Activated CD4-positive, CD25-positive, alpha-beta regulatory T cell treated with anti-CD3 and anti-CD28 coated beads, Interleukin-2, amount 50 U/mL, for 24 hours (primary cell): ENCODE results near the gene SPACA5.
"Not testable (repeated sequence)": the region's sequence is repeated elsewhere in the genome, so short reads cannot be mapped to it uniquely, and the experiment has no call there.

ENCODE experiments used
- ATAC-seq, 2 donors: fragments of 150-1000 bp; cut with Tn5 transposase; one replicate each; pipeline ENCODE4 v1.10.0; 2021; ENCODE audit warnings: mild to moderate bottlenecking in 1 of 2, moderate library complexity in 1 of 2

Gene SPACA5

DNA sequence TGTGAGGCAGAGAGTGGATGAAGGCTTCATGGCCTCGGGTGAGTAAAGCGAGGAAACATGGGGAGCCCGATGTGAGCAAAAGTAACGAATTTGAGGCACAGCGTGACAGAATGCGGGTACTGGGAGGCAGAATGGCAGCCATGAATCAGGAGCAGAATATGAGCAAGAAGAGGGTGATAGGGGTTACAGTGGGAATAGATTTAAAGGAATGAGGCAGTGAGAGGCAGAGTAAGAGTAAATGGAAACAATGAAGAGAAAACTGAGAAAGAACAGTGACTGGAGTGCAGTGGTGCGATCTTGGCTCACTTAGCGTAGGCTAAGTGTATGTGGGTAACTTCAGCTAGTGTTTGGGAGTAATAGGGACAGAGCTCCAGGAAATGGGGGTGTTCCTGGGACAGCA lies at the start of gene SPACA5:
Gene SPACA5, plus strand, starts transcription at position 301 of the 400 bp plus-strand sequence. CDS start 815 bp downstream, outside the sequence.
- ATAC-seq = not testable (repeated sequence)

DNA sequence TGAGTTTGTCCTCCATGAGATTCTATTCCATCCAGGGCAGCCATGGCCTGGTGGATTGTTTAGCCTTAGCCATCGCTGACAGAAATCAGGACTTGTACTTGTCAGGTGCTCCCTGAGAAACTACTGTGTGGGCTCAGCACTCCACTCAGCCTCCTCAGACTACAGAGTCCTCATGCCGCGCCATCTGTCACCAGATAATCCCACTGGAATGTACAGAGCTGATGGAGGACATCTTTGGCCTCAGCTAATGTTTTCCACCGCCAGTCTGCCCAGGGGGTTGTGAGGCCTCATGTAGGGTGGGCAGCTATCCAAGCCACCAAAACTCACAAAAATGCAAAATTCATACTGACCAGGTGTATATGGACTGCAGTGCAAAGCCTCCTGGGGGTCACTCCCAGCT lies 48.6 kb upstream of the SPACA5 start:
- not testable (repeated sequence) for ATAC-seq

DNA sequence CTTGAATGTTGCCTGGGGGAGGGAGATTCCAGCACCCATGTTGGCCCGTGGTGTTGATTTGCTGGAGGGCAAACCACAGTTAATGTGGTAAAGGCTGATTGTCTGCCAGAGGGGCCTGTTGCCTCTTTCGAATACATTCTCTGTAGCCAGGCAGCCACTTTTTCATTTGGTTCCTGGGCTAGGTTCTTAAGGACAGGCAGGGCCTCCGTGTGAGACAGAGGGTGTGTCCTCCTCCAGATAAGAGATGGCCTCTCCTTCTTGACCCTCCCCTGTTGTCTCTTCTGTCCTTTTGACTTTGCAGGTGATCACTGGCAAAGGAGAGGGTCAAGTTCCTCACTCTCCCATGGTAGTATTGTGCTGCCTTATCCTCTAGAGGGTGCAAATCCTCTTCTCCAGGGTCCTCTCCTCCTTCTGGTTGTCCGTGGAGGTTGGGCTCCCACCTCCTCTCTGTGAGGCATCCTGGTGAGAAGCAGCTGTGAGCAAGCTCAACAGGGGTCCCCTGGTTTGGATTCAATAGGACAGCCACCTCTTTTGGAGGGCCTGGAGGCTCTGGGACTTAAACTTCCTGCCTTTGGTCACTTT lies 47.9 kb upstream of the SPACA5 start:
- peak in 1 of 2 donors; percentile 59 for ATAC-seq

DNA sequence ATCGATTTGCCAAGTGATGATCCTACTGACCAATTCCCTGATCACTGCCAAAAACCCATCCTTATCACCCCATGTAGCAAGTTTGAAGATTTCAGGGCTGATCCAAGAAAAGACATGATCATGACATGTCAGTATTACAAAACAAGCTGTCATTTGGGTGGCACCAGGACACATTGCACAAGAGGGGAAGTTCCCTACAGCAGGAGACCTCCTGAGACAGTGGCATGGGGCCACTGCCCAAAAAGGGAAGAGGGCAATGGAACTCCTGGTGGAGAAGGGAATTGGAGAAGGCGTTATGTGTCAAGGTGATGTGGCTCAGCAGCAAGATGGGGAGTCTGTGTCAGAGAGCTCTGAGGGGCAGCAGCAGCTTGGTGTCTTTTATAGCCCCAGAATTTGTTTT lies 46.4 kb upstream of the SPACA5 start:
- ATAC-seq = no peak

DNA sequence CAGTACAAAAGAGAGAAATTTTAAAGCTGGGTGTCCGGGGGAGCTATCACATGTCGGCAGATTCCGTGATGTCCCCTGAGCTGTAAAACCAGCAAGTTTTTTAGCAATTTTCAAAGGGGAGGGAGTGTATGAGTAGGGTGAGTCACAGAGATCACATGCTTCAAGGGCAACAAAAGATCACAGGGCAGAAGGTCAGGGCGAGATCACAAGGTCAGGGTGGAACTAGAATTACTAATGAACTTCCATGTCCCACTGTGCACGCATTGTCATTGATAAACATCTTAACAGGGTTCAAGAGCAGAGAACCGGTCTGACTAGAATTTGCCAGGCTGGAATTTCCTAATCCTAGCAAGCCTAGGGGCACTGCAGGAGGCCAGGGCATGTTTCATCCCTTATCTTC lies 45.0 kb upstream of the SPACA5 start:
- ATAC-seq = not testable (repeated sequence)

DNA sequence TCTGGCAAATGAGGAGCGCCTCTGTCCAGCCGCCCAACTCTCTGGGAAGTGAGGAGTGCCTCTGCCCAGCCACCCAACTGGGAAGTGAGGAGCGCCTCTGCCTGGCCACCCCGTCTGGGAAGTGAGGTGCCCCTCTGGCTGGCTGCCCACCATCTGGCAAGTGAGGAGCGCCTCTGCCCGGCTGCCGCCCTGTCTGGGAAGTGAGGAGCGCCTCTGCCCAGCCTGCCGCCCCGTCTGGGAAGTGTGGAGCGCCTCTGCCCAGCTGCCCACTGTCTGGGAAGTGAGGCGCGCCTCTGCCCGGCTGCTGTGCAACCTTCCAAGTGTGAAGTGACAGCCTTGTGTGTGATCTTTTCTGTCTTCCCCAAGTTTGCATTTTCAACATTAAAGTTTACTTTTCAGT lies 41.3 kb upstream of the SPACA5 start:
- not testable (repeated sequence) for ATAC-seq

DNA sequence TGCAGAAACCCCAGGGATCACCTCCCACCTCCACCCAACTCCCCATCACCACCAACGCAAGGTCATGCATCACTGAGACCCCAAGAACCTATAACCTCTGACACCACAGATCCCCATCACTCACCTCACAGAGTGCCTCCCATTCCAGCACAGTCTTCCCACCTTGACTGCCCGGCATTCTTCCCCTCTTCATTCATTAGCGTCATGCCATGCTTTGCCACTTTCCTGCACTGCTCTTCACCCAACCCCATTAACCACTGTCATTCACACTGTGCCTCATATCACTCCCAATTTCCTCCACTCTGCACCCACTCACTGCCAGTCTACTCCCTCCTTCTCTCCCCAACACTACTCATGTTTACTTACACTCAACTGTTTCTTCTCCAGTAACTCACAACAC lies 33.6 kb upstream of the SPACA5 start:
- ATAC-seq = no peak

DNA sequence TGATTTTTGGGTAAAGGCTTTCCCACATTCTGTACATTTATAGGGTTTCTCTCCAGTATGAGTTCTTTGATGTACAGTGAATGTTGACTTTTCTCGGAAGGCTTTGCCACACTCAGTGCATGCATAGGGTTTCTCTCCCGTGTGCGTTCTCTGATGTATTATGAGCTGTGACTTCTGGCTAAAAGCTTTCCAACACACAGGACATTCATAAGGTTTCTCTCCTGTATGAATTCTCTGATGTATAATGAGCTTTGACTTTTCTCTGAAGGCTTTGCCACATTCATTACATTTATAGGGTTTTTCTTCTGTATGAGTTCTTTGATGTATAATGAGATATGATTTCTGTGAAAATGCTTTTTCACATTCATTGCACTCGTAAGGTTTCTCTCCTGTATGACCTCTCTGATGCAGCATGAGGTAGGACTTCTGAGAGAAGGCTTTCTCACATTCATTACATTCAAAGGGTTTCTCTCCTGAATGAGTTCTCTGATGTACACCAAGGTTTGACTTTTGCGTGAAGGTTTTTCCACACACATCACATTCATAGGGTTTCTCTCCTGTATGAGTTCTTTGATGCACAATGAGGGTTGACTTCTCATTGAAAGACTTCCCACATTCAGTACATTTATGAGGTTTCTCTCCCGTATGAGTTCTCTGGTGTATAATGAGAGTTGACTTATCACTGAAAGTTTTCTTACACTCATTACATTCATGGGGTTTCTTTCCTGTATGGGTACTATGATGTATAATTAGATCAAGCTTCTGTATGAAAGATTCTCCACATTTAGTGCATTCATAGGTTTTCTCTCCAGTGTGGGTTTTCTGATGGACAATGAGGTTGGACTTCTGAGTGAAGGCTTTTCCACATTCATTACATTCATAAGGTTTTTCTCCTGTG lies 30.3 kb upstream of the SPACA5 start:
- no peak for ATAC-seq

DNA sequence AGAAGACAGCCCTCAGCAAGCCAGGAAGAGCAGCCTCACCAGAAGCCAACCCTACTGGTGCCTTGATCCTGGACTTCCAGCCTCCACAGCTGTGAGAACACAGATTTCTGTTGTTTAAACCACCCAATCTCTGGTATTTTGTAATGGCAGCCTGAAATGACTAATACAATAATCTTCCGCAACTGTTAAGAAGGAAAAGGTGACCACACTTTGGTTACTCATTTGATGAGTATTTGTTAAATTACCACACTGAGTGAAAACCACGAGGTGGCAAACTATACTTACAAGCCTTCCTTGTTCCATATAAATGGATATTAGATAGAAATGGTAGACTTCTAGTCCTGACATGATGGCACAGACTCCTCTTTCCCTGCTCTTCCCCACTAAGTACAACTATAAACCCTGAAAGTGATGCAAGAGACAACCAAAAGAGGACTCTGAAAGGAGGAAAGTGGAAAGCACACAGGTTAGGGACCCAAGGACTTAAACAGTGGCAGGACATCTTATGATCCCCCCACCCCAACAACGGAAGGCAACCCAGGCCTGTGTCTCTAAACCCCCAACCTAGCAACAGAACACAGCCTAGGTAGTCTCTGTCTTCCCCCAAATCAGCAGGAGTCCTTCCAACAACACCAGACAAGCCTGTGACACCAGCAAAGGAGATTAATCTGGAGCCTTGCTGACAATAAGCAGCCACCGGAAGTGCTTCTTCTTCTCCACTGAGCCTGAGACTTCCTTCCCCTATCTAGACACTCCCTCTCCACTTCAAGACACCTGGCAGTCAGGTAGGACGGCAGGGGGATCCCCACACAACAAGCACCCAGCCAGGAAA lies 15.3 kb upstream of the SPACA5 start:
- peak; percentile 55 to 70 for ATAC-seq

DNA sequence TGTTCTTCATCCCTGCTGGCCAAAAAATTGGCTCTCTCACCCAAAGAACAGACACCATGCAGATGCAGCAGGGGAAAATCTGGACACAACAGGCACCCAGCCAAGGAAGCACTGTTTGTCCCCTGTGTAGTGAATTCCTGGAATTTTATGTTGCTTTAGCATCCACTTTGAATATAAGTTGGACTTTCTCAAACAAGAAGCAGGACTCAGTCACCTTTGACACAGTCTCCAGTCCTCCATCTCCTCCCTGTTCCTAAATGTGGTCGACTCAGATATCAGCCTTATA lies 14.8 kb upstream of the SPACA5 start:
- ATAC-seq = no peak

DNA sequence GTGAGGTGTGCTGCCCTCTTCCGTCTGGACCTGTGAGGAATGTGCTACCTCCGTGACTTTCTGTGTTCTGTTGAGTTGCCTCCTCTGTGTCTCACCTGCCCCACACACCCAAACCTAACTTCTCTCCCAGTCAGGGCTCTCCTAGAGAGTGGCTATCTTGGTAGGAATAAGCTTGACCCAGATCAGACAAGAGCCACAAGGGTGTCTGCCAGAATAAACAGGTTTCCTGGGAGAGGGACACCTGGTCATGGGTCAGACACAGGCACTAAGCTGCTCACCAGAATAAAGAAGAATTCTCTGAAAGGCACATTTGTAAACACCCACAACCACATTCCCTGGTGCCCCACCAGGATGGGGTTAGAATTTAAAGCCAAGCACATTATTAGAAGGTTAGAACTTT lies 14.1 kb upstream of the SPACA5 start:
- no peak for ATAC-seq

DNA sequence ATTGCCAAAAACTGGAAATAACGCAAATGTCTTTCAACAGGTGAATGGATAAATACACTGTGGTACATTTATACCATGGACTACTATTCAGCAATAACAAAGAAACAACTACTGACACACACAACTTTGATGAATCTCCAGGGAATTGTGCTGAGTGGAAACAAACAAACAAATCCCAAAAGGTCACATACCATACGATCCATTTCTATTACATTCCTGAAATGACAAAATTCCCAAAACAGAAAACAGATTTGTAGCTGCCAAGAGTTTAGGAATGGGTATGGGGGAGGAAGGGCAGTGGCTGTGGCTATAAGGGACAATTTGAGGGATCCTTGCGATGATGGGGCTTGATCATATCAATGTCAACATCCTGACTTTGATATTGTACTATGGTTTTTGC lies 5.5 kb upstream of the SPACA5 start:
- ATAC-seq = no peak

DNA sequence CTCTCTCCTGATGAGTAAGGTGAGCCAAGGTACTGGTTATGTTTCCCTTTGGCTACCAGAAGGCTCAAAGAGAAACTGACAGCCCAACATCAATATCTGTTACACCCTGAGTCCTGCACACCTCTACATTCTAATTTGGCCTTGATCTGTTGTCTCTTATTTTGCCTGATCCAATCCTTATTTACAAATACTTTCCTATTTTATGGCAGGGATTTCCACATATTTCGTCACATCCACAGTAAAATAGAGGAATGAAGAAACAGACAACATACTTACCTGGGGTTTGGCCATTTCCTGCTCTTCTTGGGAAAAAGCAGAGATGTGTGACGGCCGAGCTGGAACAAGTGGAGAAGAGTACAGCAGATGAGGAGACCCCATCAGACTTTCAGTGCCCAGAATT lies 4.5 kb upstream of the SPACA5 start:
- ATAC-seq = no peak

DNA sequence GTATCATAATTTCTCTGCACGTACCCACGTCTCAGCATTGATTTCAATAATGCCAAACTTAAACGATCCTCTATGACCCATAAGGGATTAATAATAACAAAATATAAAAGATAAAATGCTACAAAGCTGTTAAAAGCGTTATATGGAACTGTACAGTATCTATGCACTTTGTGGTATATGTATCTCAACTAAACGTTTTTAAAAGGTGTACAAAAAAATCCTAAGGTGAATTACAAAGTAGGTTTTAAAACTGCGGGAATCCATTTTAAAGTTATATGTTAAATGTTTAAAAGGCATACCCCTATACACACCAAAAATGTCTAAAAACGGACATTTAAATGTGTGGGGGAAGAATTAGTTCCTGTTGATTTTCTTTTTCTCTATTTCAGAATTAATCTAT lies 3.9 kb upstream of the SPACA5 start:
- ATAC-seq = no peak

DNA sequence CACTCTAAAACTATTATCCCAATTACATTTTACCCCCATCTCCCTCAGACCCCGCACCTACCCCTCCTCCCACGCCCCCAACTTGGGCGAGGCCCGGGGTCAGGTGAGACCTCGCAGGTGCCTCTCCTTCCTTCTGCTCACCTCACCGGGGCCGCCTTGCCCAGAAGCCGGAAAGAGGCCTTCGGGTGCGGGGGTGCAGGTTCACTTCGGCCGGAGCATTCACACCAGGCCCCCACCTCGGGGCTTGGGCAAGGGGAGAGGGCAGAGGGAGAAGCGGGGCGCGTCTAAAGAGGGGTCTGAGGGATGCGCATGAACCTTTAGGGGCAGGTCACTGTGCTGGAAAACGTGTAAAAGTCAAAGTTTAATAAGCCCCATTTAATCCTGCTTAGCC lies 3.4 kb upstream of the SPACA5 start:
- peak in 1 of 2 donors; percentile 15 for ATAC-seq

DNA sequence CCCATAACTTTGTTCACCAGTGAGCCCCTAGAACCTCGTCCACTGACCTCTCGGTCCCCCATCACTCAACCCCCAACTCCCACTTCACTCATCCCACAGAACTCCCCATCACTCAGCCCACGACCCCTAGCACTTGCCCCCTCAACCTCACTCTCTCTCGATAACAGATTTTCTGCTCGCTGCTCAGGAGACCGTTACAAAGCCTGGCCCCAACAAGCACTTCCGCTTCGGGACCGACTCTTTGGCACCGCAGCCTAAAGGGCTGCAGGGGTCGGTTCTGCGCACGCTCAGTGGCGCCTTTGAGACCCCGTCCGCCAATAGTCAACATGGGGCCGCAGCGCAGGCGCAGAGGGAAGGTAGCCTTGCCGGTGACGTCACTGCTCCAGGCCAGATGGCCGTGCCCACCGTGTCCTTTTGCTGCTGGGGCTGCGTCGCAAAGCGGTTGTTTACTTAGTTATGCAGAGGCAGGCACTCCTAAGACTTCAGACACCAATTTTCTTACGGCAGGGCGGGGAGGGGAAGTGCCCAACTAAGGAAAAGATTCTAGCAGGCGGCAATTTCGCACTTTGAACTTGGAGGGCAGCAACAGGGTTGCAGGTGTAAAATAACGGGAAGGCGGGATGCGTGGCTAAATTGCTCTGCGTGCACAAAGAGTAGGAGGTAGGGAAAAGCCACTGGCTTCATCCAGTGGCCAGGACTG lies 2.9 kb upstream of the SPACA5 start, which contains the start of gene ZNF182:
Gene ZNF182, minus strand, starts transcription at position 232 of the 700 bp plus-strand sequence. CDS start 1,380 bp downstream, outside the sequence.
- peak; percentile 93 to 97 for ATAC-seq

DNA sequence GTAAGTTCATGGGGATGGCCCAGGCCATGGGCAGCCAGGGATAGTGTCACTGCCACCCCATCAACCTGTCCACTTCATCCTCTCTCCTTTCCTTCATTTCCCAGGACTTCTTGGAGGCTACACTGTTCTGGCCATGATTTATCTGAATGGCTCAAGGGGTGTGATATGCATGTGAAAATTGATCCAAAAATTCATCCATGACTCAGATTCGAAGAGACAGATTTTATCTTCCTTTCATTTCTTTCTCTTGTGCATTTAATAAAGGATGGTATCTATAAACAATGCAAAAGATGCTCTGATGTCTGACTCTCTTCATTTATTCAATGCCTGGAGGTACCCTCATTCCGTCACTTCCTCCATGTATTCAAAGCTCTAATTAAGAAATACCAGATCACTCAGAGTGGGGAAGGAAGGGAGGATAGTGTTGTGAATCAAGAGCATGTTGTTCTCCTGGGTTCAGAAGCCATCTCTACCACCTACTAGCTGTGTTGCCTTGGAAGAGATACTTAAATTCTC lies 2.7 kb downstream of the SPACA5 start:
- not testable (repeated sequence) for ATAC-seq

DNA sequence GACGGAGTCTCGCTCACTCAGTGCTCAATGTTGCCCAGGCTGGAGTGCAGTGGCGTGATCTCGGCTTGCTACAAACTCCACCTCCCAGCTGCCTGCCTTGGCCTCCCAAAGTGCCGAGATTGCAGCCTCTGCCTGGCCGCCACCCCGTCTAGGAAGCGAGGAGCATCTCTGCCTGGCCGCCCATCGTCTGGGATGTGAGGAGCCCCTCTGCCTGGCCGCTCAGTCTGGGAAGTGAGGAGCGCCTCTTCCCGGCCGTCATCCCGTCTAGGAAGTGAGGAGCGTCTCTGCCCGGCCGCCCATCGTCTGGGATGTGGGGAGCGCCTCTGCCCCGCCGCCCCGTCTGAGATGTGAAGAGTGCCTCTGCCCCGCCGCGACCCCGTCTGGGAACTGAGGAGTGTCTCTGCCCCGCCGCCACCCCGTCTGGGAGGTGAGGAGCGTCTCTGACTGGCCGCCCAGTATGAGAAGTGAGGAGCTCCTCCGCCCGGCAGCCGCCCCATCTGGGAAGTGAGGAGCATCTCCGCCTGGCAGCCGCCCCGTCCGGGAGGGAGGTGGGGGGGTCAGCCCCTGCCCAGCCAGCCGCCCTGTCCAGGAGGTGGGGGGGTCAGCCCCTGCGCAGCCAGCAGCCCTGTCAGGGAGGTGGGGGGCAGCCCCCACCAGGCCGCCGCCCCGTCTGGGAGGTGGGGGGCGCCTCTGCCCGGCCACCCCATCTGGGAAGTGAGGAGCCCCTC lies 10.0 kb downstream of the SPACA5 start:
- ATAC-seq = not testable (repeated sequence)

DNA sequence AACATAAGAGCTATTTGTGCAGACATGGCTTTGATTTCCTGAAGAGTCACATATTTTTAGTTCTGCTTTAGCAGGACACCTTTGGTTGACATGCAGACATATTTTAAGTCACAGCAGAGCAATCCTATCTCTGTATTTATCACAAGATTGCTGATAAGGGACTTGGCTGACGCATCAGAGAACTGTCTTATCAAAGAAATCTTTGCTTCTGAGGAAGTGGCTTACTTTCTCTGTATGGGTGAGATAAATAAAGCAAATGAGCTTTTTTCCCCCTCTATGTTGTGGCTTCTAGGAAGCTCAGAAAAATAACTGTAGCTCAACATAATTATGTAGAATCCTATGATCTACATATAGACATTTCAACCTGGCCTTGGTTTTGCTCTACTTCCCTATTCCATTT lies 13.1 kb downstream of the SPACA5 start:
- ATAC-seq = peak; percentile 33 to 37

DNA sequence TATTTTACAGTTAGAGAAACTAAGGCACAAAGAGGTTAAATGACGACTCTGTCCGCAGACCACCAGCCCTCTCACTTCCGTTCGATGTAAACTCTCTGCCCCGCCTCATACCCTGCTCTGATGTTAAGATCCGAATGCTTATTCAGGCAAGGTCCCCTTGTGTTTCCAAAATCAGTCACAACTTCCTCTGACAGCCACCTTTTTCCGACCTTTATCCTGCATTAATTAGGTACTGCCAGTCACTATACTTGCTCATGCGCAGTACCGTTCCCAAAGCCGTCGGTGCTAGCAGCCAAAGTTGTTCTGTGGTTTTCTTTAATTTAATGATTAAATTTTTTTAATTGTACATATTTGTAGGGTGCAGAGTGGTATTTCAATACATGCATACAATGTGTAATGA lies 13.7 kb downstream of the SPACA5 start:
- peak; percentile 72 to 77 for ATAC-seq

DNA sequence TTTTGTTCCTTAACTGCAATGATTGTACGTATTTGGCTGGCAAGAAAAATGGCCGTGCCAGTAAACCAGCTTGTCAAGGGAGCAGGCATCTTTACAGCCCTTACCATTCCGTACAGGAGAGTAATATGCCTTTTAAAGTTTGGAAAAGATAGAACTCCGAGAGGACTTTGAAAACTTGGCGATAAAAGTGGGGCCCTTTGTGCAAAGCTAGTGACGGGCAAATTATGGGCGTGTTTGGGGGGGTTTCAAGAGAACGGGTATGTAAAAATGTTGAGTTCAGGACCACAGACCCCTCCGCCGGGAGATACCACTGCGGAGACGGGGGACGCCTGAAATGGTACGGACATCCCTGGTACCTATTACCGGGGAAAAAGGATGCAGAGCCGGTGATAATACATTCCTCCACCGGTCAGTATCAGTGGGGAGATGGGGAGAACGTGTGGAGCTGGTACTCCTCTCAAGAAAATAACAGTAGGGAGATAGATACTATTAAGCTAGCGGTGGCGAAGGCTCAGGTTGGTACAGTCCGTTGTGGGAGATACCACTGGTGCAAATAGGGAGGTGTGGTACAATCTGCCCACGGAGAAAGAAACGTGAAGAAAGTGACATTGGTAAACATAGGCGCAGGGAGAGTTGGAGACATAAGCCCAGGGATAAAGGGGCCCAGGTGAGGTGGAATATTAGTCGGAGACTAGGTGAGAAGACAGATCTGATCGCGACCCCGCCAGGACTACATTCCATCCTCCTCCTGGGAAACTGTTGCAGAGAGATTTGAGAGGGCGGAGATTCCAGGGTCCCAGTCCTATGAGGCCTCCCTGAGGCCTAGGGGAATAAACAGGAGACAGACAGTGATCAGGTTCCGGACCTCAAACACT lies 14.5 kb downstream of the SPACA5 start:
- ATAC-seq = peak; percentile 55 to 59
